HepG2 (cell line): Measurements from ENCODE around the gene CCDC6. TPM values are rescaled to one million over a fixed set of nuclear protein-coding genes. Genes with fewer than 3 reads are reported as not detected.

Experiments used
- HOXA5 ChIP-seq: sonication (generic); formaldehyde crosslinking; IDR thresholded peaks from 2 replicates; pipeline ENCODE4 v1.4.0; 2020; ENCODE audit warnings: missing genetic modification reagents
- KLF15 ChIP-seq: sonication (generic); formaldehyde crosslinking; IDR thresholded peaks from 2 replicates; pipeline ENCODE4 v1.8.1; 2023; ENCODE audit warnings: borderline replicate concordance, mild to moderate bottlenecking, inconsistent platforms, missing genetic modification reagents, mixed read lengths
- MYNN ChIP-seq: sonication (generic); formaldehyde crosslinking; IDR thresholded peaks from 2 replicates; pipeline ENCODE4 v1.4.0; 2020; ENCODE audit warnings: mild to moderate bottlenecking, low read depth, missing genetic modification reagents
- RNF2 ChIP-seq: fragments of 450-650 bp; conservative IDR thresholded peaks from 2 replicates; pipeline ENCODE4 v1.6.1; 2016; ENCODE audit warnings: low read depth
- TARDBP ChIP-seq: sonication (generic); formaldehyde crosslinking; IDR thresholded peaks from 2 replicates; pipeline ENCODE4 v1.8.0; 2022; ENCODE audit warnings: mild to moderate bottlenecking, missing genetic modification reagents
- polyA plus RNA-seq, 8 experiments: library from polyadenylated mRNA; depleted of rRNA in 3 of 8; stranded (reverse) in 7 of 8; unstranded in 1 of 8; fragments of >200 nt; fragmentation: Illumina TruSeq in 4 of 8; extraction: Trizol in 4 of 8; gene quantifications; 2 replicates each; pipeline versions ENCODE4 v1.2.1 to v1.2.3, GENCODE V29; 2011 to 2016; ENCODE audit warnings: low read depth in 4 of 8, missing spikeins in 1 of 8, mixed read lengths in 1 of 8; ENCODE audit not compliant: insufficient read depth in 1 of 8
- total RNA-seq, 5 experiments: library from RNA; depleted of rRNA; stranded (reverse); fragments of >200 nt; fragmentation: Illumina TruSeq; extraction: Trizol; gene quantifications; 2 replicates each; pipeline ENCODE4 v1.2.3, GENCODE V29; 2016; ENCODE audit warnings: low read depth in 1 of 5
- TF ChIP-seq, protein P1 (sequence below), 2 experiments: IDR thresholded peaks; 2 replicates each; pipeline ENCODE4 v1.6.1; 2011 to 2012; ENCODE audit warnings: low read length in 2 of 2, borderline replicate concordance in 1 of 2, low read depth in 1 of 2, mild to moderate bottlenecking in 1 of 2, moderate library complexity in 1 of 2
- TF ChIP-seq, protein P2 (sequence below): sonication (generic); formaldehyde crosslinking; IDR thresholded peaks from 2 replicates; pipeline ENCODE4 v1.4.0; 2020; ENCODE audit warnings: missing genetic modification reagents

CCDC6 gene
- total and polyA plus RNA-seq, 2 of the 13 experiments (the other 11 are each of a cell fraction or from before 2014, with no cell fraction given): 17.9 to 18.3 TPM

GRCh38 chr10:59820471-59820870, 85.9 kb downstream of the CCDC6 start (continued):
- TF ChIP-seq, protein P1, sequence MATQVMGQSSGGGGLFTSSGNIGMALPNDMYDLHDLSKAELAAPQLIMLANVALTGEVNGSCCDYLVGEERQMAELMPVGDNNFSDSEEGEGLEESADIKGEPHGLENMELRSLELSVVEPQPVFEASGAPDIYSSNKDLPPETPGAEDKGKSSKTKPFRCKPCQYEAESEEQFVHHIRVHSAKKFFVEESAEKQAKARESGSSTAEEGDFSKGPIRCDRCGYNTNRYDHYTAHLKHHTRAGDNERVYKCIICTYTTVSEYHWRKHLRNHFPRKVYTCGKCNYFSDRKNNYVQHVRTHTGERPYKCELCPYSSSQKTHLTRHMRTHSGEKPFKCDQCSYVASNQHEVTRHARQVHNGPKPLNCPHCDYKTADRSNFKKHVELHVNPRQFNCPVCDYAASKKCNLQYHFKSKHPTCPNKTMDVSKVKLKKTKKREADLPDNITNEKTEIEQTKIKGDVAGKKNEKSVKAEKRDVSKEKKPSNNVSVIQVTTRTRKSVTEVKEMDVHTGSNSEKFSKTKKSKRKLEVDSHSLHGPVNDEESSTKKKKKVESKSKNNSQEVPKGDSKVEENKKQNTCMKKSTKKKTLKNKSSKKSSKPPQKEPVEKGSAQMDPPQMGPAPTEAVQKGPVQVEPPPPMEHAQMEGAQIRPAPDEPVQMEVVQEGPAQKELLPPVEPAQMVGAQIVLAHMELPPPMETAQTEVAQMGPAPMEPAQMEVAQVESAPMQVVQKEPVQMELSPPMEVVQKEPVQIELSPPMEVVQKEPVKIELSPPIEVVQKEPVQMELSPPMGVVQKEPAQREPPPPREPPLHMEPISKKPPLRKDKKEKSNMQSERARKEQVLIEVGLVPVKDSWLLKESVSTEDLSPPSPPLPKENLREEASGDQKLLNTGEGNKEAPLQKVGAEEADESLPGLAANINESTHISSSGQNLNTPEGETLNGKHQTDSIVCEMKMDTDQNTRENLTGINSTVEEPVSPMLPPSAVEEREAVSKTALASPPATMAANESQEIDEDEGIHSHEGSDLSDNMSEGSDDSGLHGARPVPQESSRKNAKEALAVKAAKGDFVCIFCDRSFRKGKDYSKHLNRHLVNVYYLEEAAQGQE (IDR thresholded peaks at IDR 0.05; ENCODE audit: borderline replicate concordance in 1 of 2, low read depth in 1 of 2, low read length in 2 of 2): no peak
- TF ChIP-seq HOXA5 (CRISPR knock-in tag): no peak
- TF ChIP-seq RNF2: no peak
- TF ChIP-seq MYNN (CRISPR knock-in tag): no peak
- no peak for TF ChIP-seq KLF15
- TF ChIP-seq, protein P2, sequence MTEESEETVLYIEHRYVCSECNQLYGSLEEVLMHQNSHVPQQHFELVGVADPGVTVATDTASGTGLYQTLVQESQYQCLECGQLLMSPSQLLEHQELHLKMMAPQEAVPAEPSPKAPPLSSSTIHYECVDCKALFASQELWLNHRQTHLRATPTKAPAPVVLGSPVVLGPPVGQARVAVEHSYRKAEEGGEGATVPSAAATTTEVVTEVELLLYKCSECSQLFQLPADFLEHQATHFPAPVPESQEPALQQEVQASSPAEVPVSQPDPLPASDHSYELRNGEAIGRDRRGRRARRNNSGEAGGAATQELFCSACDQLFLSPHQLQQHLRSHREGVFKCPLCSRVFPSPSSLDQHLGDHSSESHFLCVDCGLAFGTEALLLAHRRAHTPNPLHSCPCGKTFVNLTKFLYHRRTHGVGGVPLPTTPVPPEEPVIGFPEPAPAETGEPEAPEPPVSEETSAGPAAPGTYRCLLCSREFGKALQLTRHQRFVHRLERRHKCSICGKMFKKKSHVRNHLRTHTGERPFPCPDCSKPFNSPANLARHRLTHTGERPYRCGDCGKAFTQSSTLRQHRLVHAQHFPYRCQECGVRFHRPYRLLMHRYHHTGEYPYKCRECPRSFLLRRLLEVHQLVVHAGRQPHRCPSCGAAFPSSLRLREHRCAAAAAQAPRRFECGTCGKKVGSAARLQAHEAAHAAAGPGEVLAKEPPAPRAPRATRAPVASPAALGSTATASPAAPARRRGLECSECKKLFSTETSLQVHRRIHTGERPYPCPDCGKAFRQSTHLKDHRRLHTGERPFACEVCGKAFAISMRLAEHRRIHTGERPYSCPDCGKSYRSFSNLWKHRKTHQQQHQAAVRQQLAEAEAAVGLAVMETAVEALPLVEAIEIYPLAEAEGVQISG (CRISPR knock-in tag): no peak
- no peak for TF ChIP-seq TARDBP (CRISPR knock-in tag)
